GM18861 (cell line): ENCODE measurements around the gene C1orf115.
A peak's percentile ranks its signal among the peaks of the same experiment; 100 is the strongest.
"Not testable (repeated sequence)": the region's sequence is repeated elsewhere in the genome, so short reads cannot be mapped to it uniquely, and the experiment has no call there.

Experiments
- ATAC-seq: cut with Tn5 transposase; IDR thresholded peaks from one replicate; pipeline ENCODE4 v1.9.1; 2021; ENCODE audit not compliant: unreplicated experiment

C1orf115 gene

GRCh38 chr1:220690140-220691052 lies at the start of gene C1orf115:
TSS of gene C1orf115 (plus strand) at chr1:220690363. CDS start at chr1:220690403, 40 bp downstream.
- ATAC-seq, result peak; percentile 98

GRCh38 chr1:220642285-220642684 lies 47.9 kb upstream of the C1orf115 start:
- no peak for ATAC-seq

GRCh38 chr1:220652995-220653394 lies 37.2 kb upstream of the C1orf115 start:
- ATAC-seq, result no peak

GRCh38 chr1:220655509-220655908 lies 34.7 kb upstream of the C1orf115 start:
- peak; percentile 96 for ATAC-seq

GRCh38 chr1:220655961-220656740 lies 34.0 kb upstream of the C1orf115 start:
- no peak for ATAC-seq

GRCh38 chr1:220666349-220666748 lies 23.8 kb upstream of the C1orf115 start:
- ATAC-seq, result no peak

GRCh38 chr1:220669005-220669404 lies 21.2 kb upstream of the C1orf115 start:
- ATAC-seq, result no peak

GRCh38 chr1:220670365-220670764 lies 19.8 kb upstream of the C1orf115 start:
- no peak for ATAC-seq

GRCh38 chr1:220673921-220674320 lies 16.2 kb upstream of the C1orf115 start:
- ATAC-seq, result no peak

GRCh38 chr1:220677251-220677650 lies 12.9 kb upstream of the C1orf115 start:
- ATAC-seq, result no peak

- ATAC-seq, result peak; percentile 96
Measured at GRCh38 chr1:220680085-220680687, 10.0 kb upstream of the C1orf115 start.

GRCh38 chr1:220681220-220681880 lies 8.8 kb upstream of the C1orf115 start:
- ATAC-seq, result no peak

- no peak for ATAC-seq
Measured at GRCh38 chr1:220682901-220683576, 7.1 kb upstream of the C1orf115 start.

GRCh38 chr1:220683716-220684115 lies 6.4 kb upstream of the C1orf115 start:
- not testable (repeated sequence) for ATAC-seq

GRCh38 chr1:220684890-220685289 lies 5.3 kb upstream of the C1orf115 start:
- ATAC-seq, result no peak

- ATAC-seq, result no peak
Measured at GRCh38 chr1:220685879-220686278, 4.3 kb upstream of the C1orf115 start.

- ATAC-seq, result no peak
Measured at GRCh38 chr1:220687809-220688208, 2.4 kb upstream of the C1orf115 start.

GRCh38 chr1:220689666-220690065 lies 497 bp upstream of the C1orf115 start:
- no peak for ATAC-seq

- ATAC-seq, result no peak
Measured at GRCh38 chr1:220691053-220691684, 1.0 kb downstream of the C1orf115 start.
